Aorta (tissue), 5 donors: Measurements from ENCODE around the gene SFXN1. TPM values are rescaled to one million over a fixed set of nuclear protein-coding genes. Genes with fewer than 3 reads are reported as not detected.
"Not testable (repeated sequence)": the region's sequence is repeated elsewhere in the genome, so short reads cannot be mapped to it uniquely, and the experiment has no call there.

Experiments used
- ATAC-seq: fragments of 200-7000 bp; cut with Tn5 transposase; one replicate; pipeline ENCODE4 v1.9.1; 2022; ENCODE audit warnings: moderate library complexity; ENCODE audit not compliant: low FRiP score
- DNase-seq, 2 donors: peaks; one replicate each; pipeline ENCODE4 v3.0.0-alpha.2; 2020
- H3K27ac ChIP-seq, 2 donors: one replicate each; pipeline ENCODE4 v1.5.1; 2013; ENCODE audit warnings: low read length in 2 of 2, mild to moderate bottlenecking in 2 of 2, moderate library complexity in 2 of 2, control low read depth in 1 of 2, inconsistent platforms in 1 of 2, low read depth in 1 of 2
- H3K27me3 ChIP-seq, 2 donors: one replicate each; pipeline ENCODE4 v1.6.1; 2013; ENCODE audit warnings: control low read depth in 1 of 2, low read length in 1 of 2, mild to moderate bottlenecking in 1 of 2, moderate library complexity in 1 of 2; ENCODE audit not compliant: insufficient read depth in 2 of 2, control insufficient read depth in 1 of 2
- H3K36me3 ChIP-seq, 2 donors: one replicate each; pipeline ENCODE4 v1.6.1; 2013; ENCODE audit warnings: control low read depth in 1 of 2, low read length in 1 of 2, mild to moderate bottlenecking in 1 of 2; ENCODE audit not compliant: insufficient read depth in 2 of 2, control insufficient read depth in 1 of 2
- H3K4me1 ChIP-seq, 2 donors: one replicate each; pipeline ENCODE4 v1.6.1; 2013; ENCODE audit warnings: low read length in 2 of 2, control low read depth in 1 of 2, mild to moderate bottlenecking in 1 of 2, moderate library complexity in 1 of 2; ENCODE audit not compliant: insufficient read depth in 2 of 2, control insufficient read depth in 1 of 2
- H3K4me3 ChIP-seq, 2 donors: one replicate each; pipeline ENCODE4 v1.5.1; 2013; ENCODE audit warnings: low read length in 2 of 2, control low read depth in 1 of 2, mild to moderate bottlenecking in 1 of 2
- H3K9me3 ChIP-seq: one replicate; pipeline ENCODE4 v1.6.1; 2013; ENCODE audit warnings: mild to moderate bottlenecking, low read length; ENCODE audit not compliant: control insufficient read depth
- WGBS, 2 donors: extraction: QIAGEN DNeasy Blood & Tissue Kit; methylation state at CpG; one replicate each; pipeline ENCODE4 v1.1.7; 2013; 5-methylcytosine and 5-hydroxymethylcytosine counted together
- intact Hi-C, 2 donors: fragments of 100-400 bp; cut with DNase I; formaldehyde crosslinking; loops; one replicate each; pipeline versions ENCODE4 v1.14.2 to v1.15.0; 2022
- polyA plus RNA-seq, 2 donors: library from polyadenylated mRNA; stranded (reverse); fragments of 200-250 nt; gene quantifications; one replicate each; pipeline ENCODE4 v1.2.3, GENCODE V29; 2013
- total RNA-seq, 2 donors: library from RNA; stranded (reverse); fragmentation: NEBNext Ultra II Directional; extraction: Animal tissue kit (Norgen Biotek cat#: 25700); gene quantifications; one replicate each; pipeline ENCODE4 v1.2.1, GENCODE V29; 2021
- donor health status: healthy with polysubstance abuse.
- donor health status: Bipolar disorder and iron deficiency.
- donor health status: DM: no; HTN: no; CAD: no.
- donor health status: DM: no; HTN: no; CAD: no.
- donor health status: DM: yes; HTN: yes; CAD: no.

SFXN1 gene
- total and polyA plus RNA-seq, 4 donors: 8.2 to 28.3 (median 24.6) TPM

DNA sequence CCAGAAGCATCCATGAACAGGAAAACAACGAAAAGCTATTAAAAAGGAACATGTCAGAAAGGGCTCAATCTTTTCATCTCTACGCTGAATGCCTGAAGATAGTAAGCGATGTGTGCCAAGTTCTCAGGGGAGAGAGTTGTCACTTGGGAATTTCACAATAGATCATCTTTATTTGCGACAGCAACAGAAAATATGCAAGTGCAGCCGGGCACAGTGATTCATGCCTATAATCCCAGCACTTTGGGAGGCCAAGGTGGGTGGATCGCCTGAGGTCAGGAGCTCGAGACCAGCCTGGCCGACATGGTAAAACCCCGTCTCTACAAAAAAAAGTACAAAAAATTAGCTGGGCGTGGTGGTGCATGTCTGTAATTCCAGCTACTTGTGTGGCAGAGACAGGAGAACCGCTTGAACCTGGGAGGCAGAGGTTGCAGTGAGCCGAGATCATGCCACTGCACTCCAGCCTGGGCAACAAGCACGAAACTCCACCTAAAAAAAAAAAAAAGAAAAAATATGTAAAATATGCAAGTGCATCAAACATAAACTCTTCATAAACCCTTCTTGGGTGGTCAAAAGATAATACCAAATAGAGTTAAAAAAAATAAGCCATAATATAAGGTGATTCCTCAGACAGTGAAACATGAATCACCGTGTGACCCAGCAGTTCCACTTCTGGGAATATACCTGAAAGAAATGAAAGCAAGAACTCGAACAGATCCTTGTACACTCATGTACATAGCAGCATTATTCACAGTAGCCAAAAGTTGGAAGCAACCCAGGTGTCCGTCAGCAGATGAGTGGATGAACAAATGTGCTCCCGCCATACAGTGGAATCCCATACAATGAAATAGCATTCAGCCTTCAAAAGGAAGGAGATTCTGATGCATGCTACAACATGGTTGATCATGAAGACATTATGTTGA, 16.2 kb downstream of the SFXN1 start:
- Histone ChIP-seq H3K9me3 (no peaks in the 10 kb centered on the region), H3K36me3 (peaks cover 0 to 9% of the 10 kb centered on the region in 2 donors)
- WGBS, 2 donors: 79 to 83% methylated on average over 17 of the region's 17 CpGs

DNA sequence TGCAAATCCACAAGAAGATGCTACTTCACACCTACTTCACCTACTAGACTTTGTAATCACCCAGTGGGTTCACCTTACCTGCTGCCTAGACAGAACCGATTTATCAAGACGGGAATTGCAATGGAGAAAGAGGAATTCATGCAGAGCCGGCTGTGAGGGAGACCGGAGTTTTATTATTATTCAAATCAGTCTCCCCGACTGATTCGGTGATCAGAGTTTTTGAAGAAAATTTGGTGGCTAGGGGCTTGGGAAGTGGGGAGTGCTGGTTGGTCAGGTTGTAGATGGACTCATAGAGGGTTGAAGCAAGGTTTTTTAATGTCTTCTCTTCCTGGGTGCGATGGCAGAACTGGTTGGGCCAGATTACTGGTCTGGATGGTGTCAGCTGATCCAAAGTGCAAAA, 23.4 kb downstream of the SFXN1 start:
- intact Hi-C loops: no loop called here
- DNase-seq (no peak), ATAC-seq (no peak)
- Histone ChIP-seq H3K4me3 (no peak overlapping the region), H3K27ac (no peak overlapping the region), H3K27me3 (no peaks in the 10 kb centered on the region), H3K4me1 (no peaks in the 10 kb centered on the region), H3K36me3 (no peaks in the 10 kb centered on the region), H3K9me3 (no peaks in the 10 kb centered on the region)
- WGBS, 2 donors: 82 to 87% methylated on average over 7 of the region's 7 CpGs

More for the DNA sequence above, 16.2 kb downstream of the SFXN1 start:
- no peaks in the 10 kb centered on the region for H3K27me3 ChIP-seq
- intact Hi-C loops: no loop called here
- no peak overlapping the region for H3K27ac ChIP-seq
- no peak for ATAC-seq
- H3K4me1 ChIP-seq: no peaks in the 10 kb centered on the region
- no peak overlapping the region for H3K4me3 ChIP-seq
- DNase-seq: no peak

- DNase-seq, H3K27ac ChIP-seq, H3K4me3 ChIP-seq, H3K9me3 ChIP-seq, ATAC-seq, H3K36me3 ChIP-seq, intact Hi-C loops, H3K4me1 ChIP-seq, H3K27me3 ChIP-seq: not testable (repeated sequence)
- WGBS, 2 donors: 95 to 97% methylated on average over 4 of the region's 4 CpGs
Observed at GRCh38 chr5:175507671-175508070, 29.3 kb downstream of the SFXN1 start.

- intact Hi-C loops: no loop called here
- 86% methylated on average over 2 of the region's 2 CpGs for WGBS, 2 donors
- H3K27ac ChIP-seq: no peak overlapping the region
- H3K36me3 ChIP-seq: peaks cover 3% of the 10 kb centered on the region in 2 donors
- H3K4me1 ChIP-seq: no peaks in the 10 kb centered on the region
- peaks cover 0 to 2% of the 10 kb centered on the region in 2 donors for H3K27me3 ChIP-seq
- H3K4me3 ChIP-seq: no peak overlapping the region
- no peaks in the 10 kb centered on the region for H3K9me3 ChIP-seq
- DNase-seq: no peak
- no peak for ATAC-seq
Observed at GRCh38 chr5:175508896-175509295, 30.5 kb downstream of the SFXN1 start.

DNA sequence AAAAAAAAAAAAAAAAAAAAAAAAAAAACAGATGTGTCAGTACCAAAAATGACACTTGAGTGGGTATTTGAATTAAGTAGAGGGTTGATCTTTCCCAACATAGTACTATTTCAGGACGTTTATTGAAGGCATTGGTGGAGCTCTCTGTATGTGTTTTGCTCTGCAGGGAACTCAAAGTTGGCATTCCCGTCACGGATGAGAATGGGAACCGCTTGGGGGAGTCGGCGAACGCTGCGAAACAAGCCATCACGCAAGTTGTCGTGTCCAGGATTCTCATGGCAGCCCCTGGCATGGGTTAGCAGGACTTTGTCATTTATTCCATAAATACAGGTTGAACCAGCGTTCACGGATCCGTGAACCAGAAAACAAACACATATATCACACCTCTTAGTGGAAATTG, 34.9 kb downstream of the SFXN1 start:
- ATAC-seq: no peak
- intact Hi-C loops: no loop called here
- no peaks in the 10 kb centered on the region for H3K4me1 ChIP-seq
- H3K9me3 ChIP-seq: no peaks in the 10 kb centered on the region
- H3K36me3 ChIP-seq: peaks cover 5 to 8% of the 10 kb centered on the region in 2 donors
- DNase-seq: no peak
- H3K4me3 ChIP-seq: no peak overlapping the region
- H3K27ac ChIP-seq: no peak overlapping the region
- 95 to 97% methylated on average over 13 of the region's 13 CpGs for WGBS, 2 donors
- H3K27me3 ChIP-seq: peaks cover 0 to 2% of the 10 kb centered on the region in 2 donors

GRCh38 chr5:175513726-175514125, 35.4 kb downstream of the SFXN1 start:
- peaks cover 6 to 8% of the 10 kb centered on the region in 2 donors for H3K36me3 ChIP-seq
- no peak overlapping the region for H3K27ac ChIP-seq
- H3K27me3 ChIP-seq: peaks cover 0 to 2% of the 10 kb centered on the region in 2 donors
- ATAC-seq (no peak), DNase-seq (no peak)
- WGBS, 2 donors: 95% methylated on average over 7 of the region's 7 CpGs
- intact Hi-C loops: no loop called here
- no peak overlapping the region for H3K4me3 ChIP-seq
- no peaks in the 10 kb centered on the region for H3K9me3 ChIP-seq
- no peaks in the 10 kb centered on the region for H3K4me1 ChIP-seq

- 95 to 97% methylated on average over 10 of the region's 10 CpGs for WGBS, 2 donors
- DNase-seq (no peak), ATAC-seq (no peak)
- Histone ChIP-seq H3K27ac (no peak overlapping the region), H3K9me3 (no peaks in the 10 kb centered on the region), H3K4me3 (no peak overlapping the region), H3K27me3 (no peaks in the 10 kb centered on the region), H3K36me3 (peaks cover 3 to 5% of the 10 kb centered on the region in 2 donors), H3K4me1 (no peaks in the 10 kb centered on the region)
- intact Hi-C loops: no loop called here
Observed at GRCh38 chr5:175516933-175517823, 38.8 kb downstream of the SFXN1 start.

DNA sequence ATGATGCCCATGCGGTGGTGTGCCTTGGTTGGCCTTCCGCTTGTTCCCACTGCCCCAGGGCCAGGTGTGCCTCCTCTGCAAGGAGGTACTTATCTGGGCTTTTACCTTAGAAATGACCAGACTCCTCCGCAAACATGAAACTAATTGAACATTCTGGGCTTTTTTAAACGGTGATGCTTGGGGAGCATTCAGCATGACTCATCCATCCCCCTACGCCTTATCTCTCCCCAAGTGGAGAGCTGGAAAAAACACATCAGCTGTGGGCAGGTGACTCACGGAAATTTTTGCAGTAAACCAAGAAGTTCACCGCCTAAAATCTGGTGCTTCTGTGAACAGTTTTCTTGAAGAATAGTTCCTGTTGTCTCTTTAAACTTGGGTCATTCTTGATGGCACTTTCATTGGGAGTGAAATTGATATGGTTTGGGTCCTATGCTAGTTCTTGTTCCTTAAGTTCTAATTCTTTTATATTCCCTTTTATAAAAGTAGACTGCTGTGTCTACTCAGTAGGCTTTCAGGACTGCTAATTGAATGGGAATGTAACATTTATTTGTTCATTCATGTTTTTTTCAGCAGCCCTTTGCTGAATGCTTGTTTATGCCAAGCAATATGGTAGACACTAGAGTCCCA, 39.6 kb downstream of the SFXN1 start:
- WGBS, 2 donors: 88 to 91% methylated on average over 7 of the region's 7 CpGs
- H3K4me3 ChIP-seq: no peak overlapping the region
- DNase-seq (no peak), ATAC-seq (no peak)
- intact Hi-C loops: no loop called here
- no peaks in the 10 kb centered on the region for H3K4me1 ChIP-seq
- peaks cover 5% of the 10 kb centered on the region in 2 donors for H3K36me3 ChIP-seq
- H3K9me3 ChIP-seq: no peaks in the 10 kb centered on the region
- no peak overlapping the region for H3K27ac ChIP-seq
- no peaks in the 10 kb centered on the region for H3K27me3 ChIP-seq
